ENCODE measurements around the gene DDN. TPM values are rescaled to one million over a fixed set of nuclear protein-coding genes. Genes with fewer than 3 reads are reported as not detected.

DDN gene
- total RNA-seq, 8 experiments from 2014 or later, result 0.23 to 1.4 (median 0.57) TPM

- peak; percentile 82 to 95 (median 94) for ATAC-seq (replicated peaks in 6 of 8)
- peaks cover 7 to 15% of the 10 kb centered on the region in 2 donors for H3K4me1 ChIP-seq (replicated peaks in 1 of 2)
- WGBS, 10 experiments, result 0% methylated on average over 2 to 17 of the region's 59 CpGs; no CpG with 5 or more reads in 1 of the 10 experiments
Observed at GRCh38 chr12:49018261-49019119, 19.3 kb upstream of the DDN start, which contains the start of gene PRKAG1. Gene PRKAG1 (minus strand): TSS chr12:49018776. CDS start chr12:49018740, 36 bp downstream.

GRCh38 chr12:49017891-49018260 lies 18.7 kb upstream of the DDN start:
- peak overlapping the region; percentile 96 for H3K27ac ChIP-seq
- peak overlapping the region; percentile 51 to 64 (median 57) for H3K4me3 ChIP-seq
- H3K4me1 ChIP-seq (replicated peaks in 1 of 2), result peaks cover 7 to 15% of the 10 kb centered on the region in 2 donors
- peak; percentile 4 to 12 (median 10) for ATAC-seq (replicated peaks in 6 of 8)
- WGBS, 10 experiments, result 0 to 8% (median 3%) methylated on average over 2 to 8 of the region's 8 CpGs; no CpG with 5 or more reads in 6 of the 10 experiments
- in situ Hi-C loops (cut with MboI; ENCODE audit: low pct_unique_long_range_greater_than_20kb in 2 of 9, low sequenced_read_pairs in 9 of 9, unreplicated experiment in 9 of 9), result no loop called here

More at GRCh38 chr12:49018261-49019119, 19.3 kb upstream of the DDN start, which contains the start of gene PRKAG1:
- Histone ChIP-seq H3K4me3 (peak within 1 kb of the TSS; percentile 51 to 64 (median 57)), H3K27ac (peak within 1 kb of the TSS; percentile 96)
- in situ Hi-C loops (cut with MboI; ENCODE audit: low pct_unique_long_range_greater_than_20kb in 2 of 9, low sequenced_read_pairs in 9 of 9, unreplicated experiment in 9 of 9), result no loop called here

DNA sequence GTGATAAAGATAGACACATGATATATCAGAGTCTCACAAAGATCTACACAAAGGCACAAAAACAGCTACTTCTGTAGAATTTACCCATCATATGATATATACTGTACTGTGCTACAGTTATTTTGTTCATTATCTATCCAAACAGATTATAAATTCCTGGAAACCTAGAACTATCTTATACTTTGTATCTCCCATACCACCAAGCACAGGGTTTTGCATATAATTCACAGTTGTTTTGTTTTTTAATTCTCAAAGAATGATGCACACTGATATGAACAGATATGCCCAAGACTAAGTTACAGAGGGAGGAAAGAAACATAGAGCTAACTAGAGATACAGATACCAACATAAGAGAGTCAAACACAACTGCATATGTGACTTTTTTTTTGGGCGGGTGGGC lies 16.0 kb upstream of the DDN start:
- in situ Hi-C loops (cut with MboI; ENCODE audit: low pct_unique_long_range_greater_than_20kb in 2 of 9, low sequenced_read_pairs in 9 of 9, unreplicated experiment in 9 of 9), result no loop called here
- 38 to 100% (median 100%) methylated on average over 1 of the region's 1 CpG; no CpG with 5 or more reads in 6 of the 10 experiments for WGBS, 10 experiments
- Histone ChIP-seq H3K4me3 (no peak overlapping the region), H3K27ac (no peak overlapping the region), H3K4me1 (replicated peaks in 1 of 2) (peaks cover 7 to 24% of the 10 kb centered on the region in 2 donors)
- ATAC-seq (replicated peaks in 6 of 8), result no peak

DNA sequence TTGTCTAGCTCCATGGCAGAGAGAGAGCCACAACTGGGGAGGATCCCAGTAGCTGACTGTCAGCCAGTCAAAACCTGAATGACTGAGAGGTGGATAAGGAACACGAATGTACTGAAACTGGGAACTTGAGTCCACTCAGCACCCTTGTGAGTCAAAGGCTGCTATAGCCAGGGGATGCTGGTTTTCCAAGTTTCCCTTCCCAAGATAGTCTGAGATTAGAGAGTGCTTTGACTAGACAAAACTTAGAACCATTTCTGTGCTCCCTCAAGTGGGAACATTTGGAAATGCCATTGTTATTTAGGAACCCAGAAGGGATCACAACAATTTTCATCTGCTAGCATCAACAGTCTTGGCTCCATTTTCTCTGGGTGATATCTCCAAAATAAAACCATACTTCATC lies 15.4 kb upstream of the DDN start:
- in situ Hi-C loops (cut with MboI; ENCODE audit: low pct_unique_long_range_greater_than_20kb in 2 of 9, low sequenced_read_pairs in 9 of 9, unreplicated experiment in 9 of 9), result no loop called here
- ATAC-seq (replicated peaks in 6 of 8), result no peak
- Histone ChIP-seq H3K27ac (no peak overlapping the region), H3K4me1 (replicated peaks in 1 of 2) (peaks cover 3 to 20% of the 10 kb centered on the region in 2 donors), H3K4me3 (no peak overlapping the region)
- WGBS, 10 experiments, result 0 to 86% (median 67%) methylated on average over 1 of the region's 1 CpG; no CpG with 5 or more reads in 7 of the 10 experiments

- in situ Hi-C loops (cut with MboI; ENCODE audit: low pct_unique_long_range_greater_than_20kb in 2 of 9, low sequenced_read_pairs in 9 of 9, unreplicated experiment in 9 of 9), result no loop called here
- 92 to 100% (median 100%) methylated on average over 1 to 3 of the region's 3 CpGs; no CpG with 5 or more reads in 2 of the 10 experiments for WGBS, 10 experiments
- H3K4me1 ChIP-seq (replicated peaks in 1 of 2), result peaks cover 0 to 16% of the 10 kb centered on the region in 2 donors
- no peak for ATAC-seq (replicated peaks in 6 of 8)
- no peak overlapping the region for H3K4me3 ChIP-seq
- no peak overlapping the region for H3K27ac ChIP-seq
Observed at GRCh38 chr12:49013428-49013827, 14.3 kb upstream of the DDN start.

DNA sequence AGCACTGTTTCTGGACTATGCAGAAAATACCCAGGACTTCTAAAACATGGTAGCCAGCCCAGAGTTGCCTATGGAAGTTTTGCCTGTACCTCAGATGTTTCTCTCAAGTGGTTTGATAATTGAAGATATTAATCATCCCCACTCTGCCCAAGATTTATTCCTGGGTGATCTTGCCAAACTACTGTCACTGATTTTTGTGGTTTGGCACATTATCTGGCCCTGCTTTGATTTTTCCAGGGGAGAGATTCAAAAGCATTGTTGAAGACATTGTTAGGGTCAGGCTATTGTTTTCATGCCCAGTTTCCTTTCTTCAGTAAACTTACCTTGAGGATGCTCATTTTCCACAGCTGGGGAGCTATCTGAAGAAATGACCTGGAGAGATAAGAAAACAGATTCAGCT lies 13.6 kb upstream of the DDN start:
- Histone ChIP-seq H3K4me1 (replicated peaks in 1 of 2) (peaks cover 0 to 14% of the 10 kb centered on the region in 2 donors), H3K27ac (no peak overlapping the region), H3K4me3 (no peak overlapping the region)
- in situ Hi-C loops (cut with MboI; ENCODE audit: low pct_unique_long_range_greater_than_20kb in 2 of 9, low sequenced_read_pairs in 9 of 9, unreplicated experiment in 9 of 9), result no loop called here
- no peak for ATAC-seq (replicated peaks in 6 of 8)

DNA sequence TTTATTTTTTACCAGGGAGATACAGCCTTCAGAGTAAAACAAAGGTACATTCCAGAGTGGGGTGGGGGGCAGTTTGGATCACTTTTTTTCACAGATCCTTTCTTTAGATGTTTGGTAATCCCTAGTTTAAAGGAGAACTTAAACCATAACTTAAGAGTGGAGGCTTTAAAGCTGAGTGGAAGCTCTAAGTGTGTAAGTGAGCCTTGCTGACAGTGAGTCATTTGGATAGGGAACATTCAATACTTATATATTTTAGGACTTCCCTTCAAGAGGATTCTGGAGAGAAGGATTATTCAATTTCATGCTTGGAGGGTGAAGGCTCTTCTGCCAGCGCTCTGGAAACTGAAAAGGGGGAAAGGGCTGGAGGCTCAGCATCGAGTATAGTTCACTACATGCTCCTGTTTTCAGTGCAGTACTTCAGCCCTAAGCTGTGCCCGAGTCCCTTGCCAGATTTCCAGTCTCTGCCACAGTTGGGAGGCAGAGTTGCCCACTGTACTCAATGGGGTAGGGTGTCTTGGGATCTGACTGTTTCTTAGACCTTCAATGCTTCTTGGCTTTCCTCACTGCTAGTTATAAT lies 11.0 kb upstream of the DDN start:
- in situ Hi-C loops (cut with MboI; ENCODE audit: low pct_unique_long_range_greater_than_20kb in 2 of 9, low sequenced_read_pairs in 9 of 9, unreplicated experiment in 9 of 9), result no loop called here
- Histone ChIP-seq H3K4me3 (no peak overlapping the region), H3K4me1 (replicated peaks in 1 of 2) (peaks cover 0 to 9% of the 10 kb centered on the region in 2 donors), H3K27ac (no peak overlapping the region)
- no peak for ATAC-seq (replicated peaks in 6 of 8)
- WGBS, 10 experiments, result 70 to 100% (median 83%) methylated on average over 1 to 3 of the region's 3 CpGs; no CpG with 5 or more reads in 3 of the 10 experiments

DNA sequence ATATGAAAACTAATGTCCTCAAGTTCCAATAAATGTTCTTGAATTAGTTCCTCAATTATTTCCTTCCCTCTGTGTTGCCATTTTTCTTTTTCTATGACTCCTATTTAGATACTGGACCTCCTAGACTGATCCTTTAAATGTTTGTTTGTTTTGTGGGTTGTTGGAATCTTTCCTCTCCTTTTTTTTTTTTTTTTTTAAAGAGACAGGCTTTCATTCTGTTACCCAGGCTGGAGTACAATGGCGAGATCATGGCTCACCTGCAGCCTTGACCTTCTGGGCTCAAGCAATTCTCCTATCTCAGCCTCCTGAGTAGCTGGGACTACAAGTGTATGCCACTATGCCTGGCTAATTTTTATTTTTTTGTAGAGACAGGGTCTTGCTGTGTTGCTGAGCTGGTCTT lies 9.8 kb upstream of the DDN start:
- in situ Hi-C loops (cut with MboI; ENCODE audit: low pct_unique_long_range_greater_than_20kb in 2 of 9, low sequenced_read_pairs in 9 of 9, unreplicated experiment in 9 of 9), result no loop called here
- 80 to 100% (median 91%) methylated on average over 1 of the region's 1 CpG; no CpG with 5 or more reads in 5 of the 10 experiments for WGBS, 10 experiments
- Histone ChIP-seq H3K27ac (no peak overlapping the region), H3K4me1 (replicated peaks in 1 of 2) (peaks cover 0 to 9% of the 10 kb centered on the region in 2 donors), H3K4me3 (no peak overlapping the region)
- peak in 3 of 8 experiments; percentile 8 to 50 (median 10) for ATAC-seq (replicated peaks in 6 of 8)

- peaks cover 22 to 28% of the 10 kb centered on the region in 2 donors for H3K4me1 ChIP-seq (replicated peaks in 1 of 2)
- WGBS, 10 experiments, result 71 to 100% (median 81%) methylated on average over 1 to 2 of the region's 2 CpGs; no CpG with 5 or more reads in 6 of the 10 experiments
- H3K27ac ChIP-seq, result no peak overlapping the region
- H3K4me3 ChIP-seq, result no peak overlapping the region
- ATAC-seq (replicated peaks in 6 of 8), result peak in 1 of 8 experiments; percentile 54
- in situ Hi-C loops (cut with MboI; ENCODE audit: low pct_unique_long_range_greater_than_20kb in 2 of 9, low sequenced_read_pairs in 9 of 9, unreplicated experiment in 9 of 9), result no loop called here
Observed at GRCh38 chr12:49000346-49000745, 1.2 kb upstream of the DDN start.

DNA sequence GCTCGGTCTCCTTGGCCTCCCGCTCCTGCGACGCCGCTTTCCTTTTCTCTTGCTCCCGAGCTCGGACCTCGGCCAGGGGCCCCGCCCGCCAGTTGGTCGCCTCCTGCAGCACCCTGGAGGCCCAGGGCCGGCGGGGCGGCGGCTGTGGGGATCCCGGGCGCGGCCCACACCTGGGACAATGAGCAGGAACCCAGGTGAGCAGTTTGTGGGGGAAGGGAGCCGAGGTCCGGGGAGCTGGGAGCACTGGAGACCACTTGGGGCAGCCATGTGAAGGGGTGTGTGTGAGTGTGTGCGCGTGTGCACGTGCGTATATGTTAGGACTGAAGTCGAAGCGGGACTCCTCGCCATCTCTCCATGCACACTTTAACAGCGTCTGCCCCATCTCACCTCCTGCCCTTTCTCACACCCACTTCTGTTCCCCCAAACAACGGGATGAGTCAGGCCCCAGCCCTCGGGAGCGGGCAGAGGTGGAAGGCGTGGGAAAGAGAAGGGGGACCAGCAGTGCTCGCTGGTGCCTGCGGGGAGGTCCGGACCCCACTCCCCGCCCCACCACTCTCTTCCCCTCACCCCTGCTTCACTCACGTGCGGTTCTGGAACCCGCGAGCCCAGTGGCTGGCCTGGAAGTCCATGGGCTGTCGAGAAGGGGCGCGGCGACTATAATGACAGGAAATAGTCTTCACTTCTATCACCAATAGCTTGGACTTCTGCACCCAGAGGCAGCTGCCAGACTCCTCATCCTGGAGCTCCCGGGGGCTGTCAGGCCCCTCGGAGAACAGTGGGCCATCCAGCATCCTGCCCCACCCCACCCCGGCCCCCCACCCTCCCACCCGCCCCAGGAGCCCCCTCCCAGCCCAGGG lies 450 bp downstream of the DDN start:
- Histone ChIP-seq H3K27ac (no peak overlapping the region), H3K4me3 (peak overlapping the region in 3 of 5 donors; percentile 7 to 27 (median 9)), H3K4me1 (replicated peaks in 1 of 2) (peaks cover 22 to 28% of the 10 kb centered on the region in 2 donors)
- in situ Hi-C loops (cut with MboI; ENCODE audit: low pct_unique_long_range_greater_than_20kb in 2 of 9, low sequenced_read_pairs in 9 of 9, unreplicated experiment in 9 of 9), result no loop called here
- 0 to 27% (median 0%) methylated on average over 1 to 8 of the region's 48 CpGs; no CpG with 5 or more reads in 7 of the 10 experiments for WGBS, 10 experiments
- peak; percentile 1 to 52 (median 19) for ATAC-seq (replicated peaks in 6 of 8)

DNA sequence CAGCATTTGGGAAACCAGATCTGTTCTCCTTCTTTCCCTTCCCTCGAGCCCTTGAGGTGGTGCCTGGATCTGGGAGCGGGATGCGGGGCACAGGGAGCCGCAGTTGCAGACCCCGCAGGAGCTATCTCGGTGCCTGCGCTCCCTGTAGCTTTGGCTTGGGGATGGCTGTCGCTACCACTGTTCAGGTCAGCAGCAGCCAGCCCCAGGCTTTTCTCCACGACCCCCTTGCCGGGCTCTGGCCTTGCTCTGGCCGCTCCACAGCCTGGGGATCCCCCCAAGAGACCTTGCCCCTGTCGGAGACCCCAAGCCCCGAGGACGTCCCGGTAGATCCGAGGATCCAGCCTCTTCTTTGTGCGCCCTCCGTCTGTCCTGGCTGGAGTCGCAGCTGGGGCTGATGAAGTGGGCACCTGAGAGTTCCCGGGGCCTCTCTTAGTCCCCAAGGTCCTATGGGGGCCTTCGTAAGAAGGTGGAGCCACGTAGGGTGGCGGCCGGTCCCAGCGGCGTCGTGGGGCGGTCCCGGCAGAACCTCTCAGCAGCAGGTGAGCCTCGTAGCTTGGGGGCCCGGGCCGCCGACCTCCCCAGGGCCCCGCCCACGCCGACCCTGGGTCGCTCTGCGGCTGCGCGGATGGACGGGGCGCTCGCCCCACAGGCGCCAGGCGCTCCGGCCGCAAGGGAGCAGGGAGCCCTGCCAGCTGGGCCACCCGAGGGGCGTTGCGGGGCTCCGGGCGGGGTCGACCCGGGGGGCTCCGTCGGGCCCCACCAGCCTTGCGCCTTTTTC lies 1.3 kb downstream of the DDN start:
- peak in 4 of 8 experiments; percentile 6 to 27 (median 8) for ATAC-seq (replicated peaks in 6 of 8)
- in situ Hi-C loops (cut with MboI; ENCODE audit: low pct_unique_long_range_greater_than_20kb in 2 of 9, low sequenced_read_pairs in 9 of 9, unreplicated experiment in 9 of 9), result no loop called here
- 3 to 80% (median 5%) methylated on average over 1 to 14 of the region's 57 CpGs; no CpG with 5 or more reads in 7 of the 10 experiments for WGBS, 10 experiments
- Histone ChIP-seq H3K4me1 (replicated peaks in 1 of 2) (peaks cover 22 to 28% of the 10 kb centered on the region in 2 donors), H3K4me3 (peak overlapping the region in 2 of 5 donors; percentile 7 to 27), H3K27ac (no peak overlapping the region)

All from motor neuron (in vitro differentiated cells).